ENCODE results near the gene ALDH5A1. TPM values are rescaled to one million over a fixed set of nuclear protein-coding genes. Genes with fewer than 3 reads are reported as not detected.

ALDH5A1 gene
- total RNA-seq: 11.3 and 11.9 TPM in 2 replicates

GRCh38 chr6:24494821-24495795, at the start of gene ALDH5A1:
Gene ALDH5A1, plus strand, starts transcription at chr6:24494969. Its CDS starts 28 bp downstream, at chr6:24494997.
- intact Hi-C loops (cut with micrococcal nuclease): loop anchor here (2.0 to 10.0 kb wide), 5 partner anchors 26 to 282 kb away; partner anchors contain the start of genes ACOT13 and TDP2
- Mint-ChIP-seq H3K36me3 (ENCODE audit: low read depth) (peaks cover 6% of the 10 kb centered on the region), H3K27me3 (ENCODE audit: insufficient read depth) (peaks cover 2% of the 10 kb centered on the region), H3K4me1 (ENCODE audit: low read depth) (peaks cover 21% of the 10 kb centered on the region), H3K9me3 (peaks cover 5% of the 10 kb centered on the region), H3K27ac (peak within 1 kb of the TSS; percentile 19), H3K4me3 (peak within 1 kb of the TSS; percentile 87)
- DNase-seq (ENCODE audit: low spot score): peak; percentile 65

- Mint-ChIP-seq H3K27me3 (ENCODE audit: insufficient read depth) (no peaks in the 10 kb centered on the region), H3K4me3 (no peak overlapping the region)
Observed at GRCh38 chr6:24445704-24446103, 49.1 kb upstream of the ALDH5A1 start.

GRCh38 chr6:24446670-24447069, 48.1 kb upstream of the ALDH5A1 start:
- no peaks in the 10 kb centered on the region for H3K36me3 Mint-ChIP-seq (ENCODE audit: low read depth)
- no peak overlapping the region for H3K4me3 Mint-ChIP-seq
- intact Hi-C loops (cut with micrococcal nuclease): no loop called here
- no peaks in the 10 kb centered on the region for H3K27me3 Mint-ChIP-seq (ENCODE audit: insufficient read depth)
- no peaks in the 10 kb centered on the region for H3K4me1 Mint-ChIP-seq (ENCODE audit: low read depth)
- DNase-seq (ENCODE audit: low spot score): no peak
- H3K27ac Mint-ChIP-seq: no peak overlapping the region
- no peaks in the 10 kb centered on the region for H3K9me3 Mint-ChIP-seq

More at GRCh38 chr6:24445704-24446103, 49.1 kb upstream of the ALDH5A1 start:
- H3K9me3 Mint-ChIP-seq: no peaks in the 10 kb centered on the region
- no peaks in the 10 kb centered on the region for H3K36me3 Mint-ChIP-seq (ENCODE audit: low read depth)
- DNase-seq (ENCODE audit: low spot score): no peak
- H3K27ac Mint-ChIP-seq: no peak overlapping the region
- intact Hi-C loops (cut with micrococcal nuclease): no loop called here
- no peaks in the 10 kb centered on the region for H3K4me1 Mint-ChIP-seq (ENCODE audit: low read depth)

- Mint-ChIP-seq H3K4me1 (ENCODE audit: low read depth) (no peaks in the 10 kb centered on the region), H3K27me3 (ENCODE audit: insufficient read depth) (no peaks in the 10 kb centered on the region), H3K27ac (no peak overlapping the region), H3K4me3 (no peak overlapping the region), H3K36me3 (ENCODE audit: low read depth) (no peaks in the 10 kb centered on the region), H3K9me3 (no peaks in the 10 kb centered on the region)
- no peak for DNase-seq (ENCODE audit: low spot score)
- intact Hi-C loops (cut with micrococcal nuclease): no loop called here
Observed at GRCh38 chr6:24448396-24448795, 46.4 kb upstream of the ALDH5A1 start.

- no peaks in the 10 kb centered on the region for H3K4me1 Mint-ChIP-seq (ENCODE audit: low read depth)
- no peaks in the 10 kb centered on the region for H3K36me3 Mint-ChIP-seq (ENCODE audit: low read depth)
- no peaks in the 10 kb centered on the region for H3K27me3 Mint-ChIP-seq (ENCODE audit: insufficient read depth)
- no peak overlapping the region for H3K4me3 Mint-ChIP-seq
- no peak overlapping the region for H3K27ac Mint-ChIP-seq
- no peaks in the 10 kb centered on the region for H3K9me3 Mint-ChIP-seq
- no peak for DNase-seq (ENCODE audit: low spot score)
- intact Hi-C loops (cut with micrococcal nuclease): no loop called here
Observed at GRCh38 chr6:24448828-24449525, 45.8 kb upstream of the ALDH5A1 start.

GRCh38 chr6:24451581-24452388, 43.0 kb upstream of the ALDH5A1 start:
- no peaks in the 10 kb centered on the region for H3K27me3 Mint-ChIP-seq (ENCODE audit: insufficient read depth)
- H3K27ac Mint-ChIP-seq: no peak overlapping the region
- intact Hi-C loops (cut with micrococcal nuclease): no loop called here
- no peak for DNase-seq (ENCODE audit: low spot score)
- no peaks in the 10 kb centered on the region for H3K36me3 Mint-ChIP-seq (ENCODE audit: low read depth)
- H3K4me3 Mint-ChIP-seq: no peak overlapping the region
- H3K4me1 Mint-ChIP-seq (ENCODE audit: low read depth): no peaks in the 10 kb centered on the region
- no peaks in the 10 kb centered on the region for H3K9me3 Mint-ChIP-seq

- Mint-ChIP-seq H3K9me3 (no peaks in the 10 kb centered on the region), H3K27me3 (ENCODE audit: insufficient read depth) (no peaks in the 10 kb centered on the region), H3K4me1 (ENCODE audit: low read depth) (no peaks in the 10 kb centered on the region), H3K4me3 (no peak overlapping the region), H3K27ac (no peak overlapping the region), H3K36me3 (ENCODE audit: low read depth) (no peaks in the 10 kb centered on the region)
- DNase-seq (ENCODE audit: low spot score): no peak
- intact Hi-C loops (cut with micrococcal nuclease): no loop called here
Observed at GRCh38 chr6:24453921-24454320, 40.8 kb upstream of the ALDH5A1 start.

GRCh38 chr6:24454452-24454851, 40.3 kb upstream of the ALDH5A1 start:
- Mint-ChIP-seq H3K27me3 (ENCODE audit: insufficient read depth) (no peaks in the 10 kb centered on the region), H3K4me1 (ENCODE audit: low read depth) (no peaks in the 10 kb centered on the region)
- no peak for DNase-seq (ENCODE audit: low spot score)

GRCh38 chr6:24455061-24455460, 39.7 kb upstream of the ALDH5A1 start:
- Mint-ChIP-seq H3K4me1 (ENCODE audit: low read depth) (no peaks in the 10 kb centered on the region), H3K4me3 (no peak overlapping the region), H3K27me3 (ENCODE audit: insufficient read depth) (no peaks in the 10 kb centered on the region), H3K36me3 (ENCODE audit: low read depth) (no peaks in the 10 kb centered on the region), H3K9me3 (no peaks in the 10 kb centered on the region), H3K27ac (no peak overlapping the region)
- no peak for DNase-seq (ENCODE audit: low spot score)
- intact Hi-C loops (cut with micrococcal nuclease): no loop called here

More at GRCh38 chr6:24454452-24454851, 40.3 kb upstream of the ALDH5A1 start:
- Mint-ChIP-seq H3K27ac (no peak overlapping the region), H3K4me3 (no peak overlapping the region), H3K9me3 (no peaks in the 10 kb centered on the region), H3K36me3 (ENCODE audit: low read depth) (no peaks in the 10 kb centered on the region)
- intact Hi-C loops (cut with micrococcal nuclease): no loop called here

GRCh38 chr6:24458134-24458533, 36.6 kb upstream of the ALDH5A1 start:
- Mint-ChIP-seq H3K9me3 (no peaks in the 10 kb centered on the region), H3K27ac (no peak overlapping the region), H3K36me3 (ENCODE audit: low read depth) (no peaks in the 10 kb centered on the region), H3K4me1 (ENCODE audit: low read depth) (no peaks in the 10 kb centered on the region), H3K27me3 (ENCODE audit: insufficient read depth) (peaks cover 3% of the 10 kb centered on the region), H3K4me3 (no peak overlapping the region)
- intact Hi-C loops (cut with micrococcal nuclease): no loop called here
- DNase-seq (ENCODE audit: low spot score): no peak

GRCh38 chr6:24458941-24459340, 35.8 kb upstream of the ALDH5A1 start:
- no peak for DNase-seq (ENCODE audit: low spot score)
- H3K9me3 Mint-ChIP-seq: no peaks in the 10 kb centered on the region
- no peak overlapping the region for H3K4me3 Mint-ChIP-seq
- no peaks in the 10 kb centered on the region for H3K36me3 Mint-ChIP-seq (ENCODE audit: low read depth)
- intact Hi-C loops (cut with micrococcal nuclease): no loop called here
- H3K27ac Mint-ChIP-seq: no peak overlapping the region
- no peaks in the 10 kb centered on the region for H3K4me1 Mint-ChIP-seq (ENCODE audit: low read depth)
- peaks cover 3% of the 10 kb centered on the region for H3K27me3 Mint-ChIP-seq (ENCODE audit: insufficient read depth)

GRCh38 chr6:24460966-24461365, 33.8 kb upstream of the ALDH5A1 start:
- H3K4me1 Mint-ChIP-seq (ENCODE audit: low read depth): no peaks in the 10 kb centered on the region
- no peak for DNase-seq (ENCODE audit: low spot score)
- H3K36me3 Mint-ChIP-seq (ENCODE audit: low read depth): no peaks in the 10 kb centered on the region
- H3K27me3 Mint-ChIP-seq (ENCODE audit: insufficient read depth): peaks cover 3% of the 10 kb centered on the region
- no peak overlapping the region for H3K4me3 Mint-ChIP-seq
- intact Hi-C loops (cut with micrococcal nuclease): no loop called here
- no peak overlapping the region for H3K27ac Mint-ChIP-seq
- no peaks in the 10 kb centered on the region for H3K9me3 Mint-ChIP-seq
